ENCODE data around the gene SFTPA2.
"Not testable (repeated sequence)": the region's sequence is repeated elsewhere in the genome, so short reads cannot be mapped to it uniquely, and the experiment has no call there.

Gene SFTPA2

GRCh38 chr10:79601939-79602338, 41.7 kb upstream of the SFTPA2 start:
- H3K4me1 ChIP-seq (ENCODE audit: insufficient read depth, poor library complexity, severe bottlenecking), result no peaks in the 10 kb centered on the region
- TF ChIP-seq CTCF (IDR thresholded peaks at IDR 0.05; ENCODE audit: poor library complexity, severe bottlenecking), result no peak

GRCh38 chr10:79599644-79600043, 39.4 kb upstream of the SFTPA2 start:
- ATAC-seq (ENCODE audit: low read depth); H3K9me3 ChIP-seq (ENCODE audit: severe bottlenecking); DNase-seq (ENCODE audit: low spot score); H3K4me1 ChIP-seq (ENCODE audit: insufficient read depth, poor library complexity, severe bottlenecking); H3K27ac ChIP-seq (ENCODE audit: poor library complexity, severe bottlenecking); H3K36me3 ChIP-seq (ENCODE audit: low read depth); H3K4me3 ChIP-seq (ENCODE audit: severe bottlenecking): not testable (repeated sequence)
- H3K27me3 ChIP-seq (ENCODE audit: insufficient read depth, poor library complexity, severe bottlenecking), result peaks cover 10% of the 10 kb centered on the region

More at GRCh38 chr10:79601939-79602338, 41.7 kb upstream of the SFTPA2 start:
- no peaks in the 10 kb centered on the region for H3K27me3 ChIP-seq (ENCODE audit: insufficient read depth, poor library complexity, severe bottlenecking)
- no peak overlapping the region for H3K27ac ChIP-seq (ENCODE audit: poor library complexity, severe bottlenecking)
- ATAC-seq (ENCODE audit: low read depth), result no peak
- no peaks in the 10 kb centered on the region for H3K36me3 ChIP-seq (ENCODE audit: low read depth)
- no peak overlapping the region for H3K4me3 ChIP-seq (ENCODE audit: severe bottlenecking)
- DNase-seq (ENCODE audit: low spot score), result no peak
- H3K9me3 ChIP-seq (ENCODE audit: severe bottlenecking), result peaks cover 5% of the 10 kb centered on the region

- peaks cover 10% of the 10 kb centered on the region for H3K27me3 ChIP-seq (ENCODE audit: insufficient read depth, poor library complexity, severe bottlenecking)
- ATAC-seq (ENCODE audit: low read depth), result no peak
- no peak for DNase-seq (ENCODE audit: low spot score)
- peaks cover 5% of the 10 kb centered on the region for H3K9me3 ChIP-seq (ENCODE audit: severe bottlenecking)
- H3K27ac ChIP-seq (ENCODE audit: poor library complexity, severe bottlenecking), result no peak overlapping the region
- no peak overlapping the region for H3K4me3 ChIP-seq (ENCODE audit: severe bottlenecking)
- no peaks in the 10 kb centered on the region for H3K4me1 ChIP-seq (ENCODE audit: insufficient read depth, poor library complexity, severe bottlenecking)
- TF ChIP-seq CTCF (IDR thresholded peaks at IDR 0.05; ENCODE audit: poor library complexity, severe bottlenecking), result no peak
- no peaks in the 10 kb centered on the region for H3K36me3 ChIP-seq (ENCODE audit: low read depth)
Measured at GRCh38 chr10:79595510-79595909, 35.3 kb upstream of the SFTPA2 start.

DNA sequence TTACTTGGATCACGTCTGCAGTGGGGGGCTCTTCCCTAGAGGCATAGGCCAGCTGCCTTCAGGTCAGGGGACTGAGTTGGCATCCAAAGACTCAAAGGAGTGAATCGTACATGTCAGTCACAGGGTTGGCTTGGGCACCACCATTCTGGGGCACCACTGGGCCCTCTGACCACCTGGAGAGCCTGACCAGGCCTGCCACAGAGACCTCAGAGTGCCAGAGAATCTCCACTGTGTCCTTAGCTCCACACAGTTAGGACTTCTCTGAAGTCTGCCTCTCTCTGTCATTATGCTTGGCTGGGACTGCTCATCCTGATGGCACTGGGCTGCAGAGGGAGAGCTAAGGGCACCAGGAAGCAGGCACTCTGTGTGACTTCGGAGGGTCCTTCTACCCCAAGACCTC, 34.4 kb upstream of the SFTPA2 start:
- not testable (repeated sequence) for H3K27ac ChIP-seq (ENCODE audit: poor library complexity, severe bottlenecking); H3K4me1 ChIP-seq (ENCODE audit: insufficient read depth, poor library complexity, severe bottlenecking); H3K4me3 ChIP-seq (ENCODE audit: severe bottlenecking); H3K9me3 ChIP-seq (ENCODE audit: severe bottlenecking); ATAC-seq (ENCODE audit: low read depth); H3K36me3 ChIP-seq (ENCODE audit: low read depth); DNase-seq (ENCODE audit: low spot score)
- peaks cover 10% of the 10 kb centered on the region for H3K27me3 ChIP-seq (ENCODE audit: insufficient read depth, poor library complexity, severe bottlenecking)

GRCh38 chr10:79593377-79593776, 33.2 kb upstream of the SFTPA2 start:
- H3K36me3 ChIP-seq (ENCODE audit: low read depth), result no peaks in the 10 kb centered on the region
- no peaks in the 10 kb centered on the region for H3K4me1 ChIP-seq (ENCODE audit: insufficient read depth, poor library complexity, severe bottlenecking)
- peaks cover 4% of the 10 kb centered on the region for H3K9me3 ChIP-seq (ENCODE audit: severe bottlenecking)
- no peak for DNase-seq (ENCODE audit: low spot score)
- H3K27ac ChIP-seq (ENCODE audit: poor library complexity, severe bottlenecking), result no peak overlapping the region
- no peak overlapping the region for H3K4me3 ChIP-seq (ENCODE audit: severe bottlenecking)
- TF ChIP-seq CTCF (IDR thresholded peaks at IDR 0.05; ENCODE audit: poor library complexity, severe bottlenecking), result no peak
- peaks cover 15% of the 10 kb centered on the region for H3K27me3 ChIP-seq (ENCODE audit: insufficient read depth, poor library complexity, severe bottlenecking)
- no peak for ATAC-seq (ENCODE audit: low read depth)

DNA sequence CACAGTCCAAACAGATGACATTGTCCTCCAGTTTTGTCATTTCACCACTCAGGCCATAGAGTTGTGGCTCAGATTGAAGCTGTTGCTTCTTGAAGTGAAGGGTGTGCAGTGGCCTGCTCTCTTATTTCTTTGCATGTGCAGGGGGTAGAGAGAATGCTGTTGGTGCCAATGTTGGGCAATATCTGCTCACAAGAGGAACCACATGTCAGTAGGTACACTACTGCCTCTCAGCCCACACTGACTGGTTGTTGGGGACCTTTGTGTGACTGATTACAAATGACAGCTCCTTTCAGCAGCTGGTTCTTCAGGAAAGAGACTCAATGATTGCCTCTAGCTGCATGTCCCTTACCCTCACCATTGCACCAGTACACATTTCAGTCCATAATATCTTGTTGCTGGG, 28.6 kb upstream of the SFTPA2 start:
- H3K9me3 ChIP-seq (ENCODE audit: severe bottlenecking), result no peaks in the 10 kb centered on the region
- H3K4me3 ChIP-seq (ENCODE audit: severe bottlenecking), result no peak overlapping the region
- DNase-seq (ENCODE audit: low spot score) (no peak), ATAC-seq (ENCODE audit: low read depth) (no peak)
- peaks cover 5% of the 10 kb centered on the region for H3K27me3 ChIP-seq (ENCODE audit: insufficient read depth, poor library complexity, severe bottlenecking)
- H3K27ac ChIP-seq (ENCODE audit: poor library complexity, severe bottlenecking), result no peak overlapping the region
- no peaks in the 10 kb centered on the region for H3K4me1 ChIP-seq (ENCODE audit: insufficient read depth, poor library complexity, severe bottlenecking)
- H3K36me3 ChIP-seq (ENCODE audit: low read depth), result no peaks in the 10 kb centered on the region
- no peak for TF ChIP-seq CTCF (IDR thresholded peaks at IDR 0.05; ENCODE audit: poor library complexity, severe bottlenecking)
